ENCODE data around the gene NUP153.

DNA sequence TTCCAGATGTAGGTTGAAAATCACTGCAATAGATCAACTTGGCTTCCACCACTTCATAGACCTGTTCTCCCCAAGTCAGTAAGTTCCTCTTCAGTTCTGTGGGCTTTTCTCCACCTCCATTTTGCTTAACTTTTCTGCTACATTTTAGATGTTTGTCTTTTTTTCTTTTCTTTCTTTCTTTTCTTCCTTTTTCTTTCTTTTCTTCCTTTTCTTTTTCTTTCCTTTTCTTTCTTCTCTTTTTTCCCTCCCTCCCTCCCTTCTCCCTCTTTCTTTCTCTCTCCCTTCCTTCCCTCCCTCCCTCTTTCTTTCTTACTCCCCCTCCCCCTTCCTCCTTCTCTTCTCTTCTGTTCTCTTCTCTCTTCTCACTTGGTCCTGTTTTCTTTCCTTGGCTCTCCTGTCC is 113.5 kb downstream of the NUP153 start:
- no peak for TF ChIP-seq CTCF (IDR thresholded peaks at IDR 0.05; ENCODE audit: low read depth, low read length, poor library complexity, severe bottlenecking)
- TF ChIP-seq EZH2phosphoT487 (IDR thresholded peaks at IDR 0.05; ENCODE audit: borderline replicate concordance, low read length), result no peak

Measured in DOHH2 (cell line).